Activated CD4-positive, alpha-beta T cell treated with anti-CD3 and anti-CD28 coated beads, Interleukin-2, amount 50 U/mL, for 4 hours (primary cell): ENCODE results near the gene KRT28.
"Not testable (repeated sequence)": the region's sequence is repeated elsewhere in the genome, so short reads cannot be mapped to it uniquely, and the experiment has no call there.

ENCODE experiments used
- DNase-seq, 2 experiments: peaks; one replicate each; pipeline ENCODE4 v3.0.0-alpha.2; 2020

Gene KRT28

DNA sequence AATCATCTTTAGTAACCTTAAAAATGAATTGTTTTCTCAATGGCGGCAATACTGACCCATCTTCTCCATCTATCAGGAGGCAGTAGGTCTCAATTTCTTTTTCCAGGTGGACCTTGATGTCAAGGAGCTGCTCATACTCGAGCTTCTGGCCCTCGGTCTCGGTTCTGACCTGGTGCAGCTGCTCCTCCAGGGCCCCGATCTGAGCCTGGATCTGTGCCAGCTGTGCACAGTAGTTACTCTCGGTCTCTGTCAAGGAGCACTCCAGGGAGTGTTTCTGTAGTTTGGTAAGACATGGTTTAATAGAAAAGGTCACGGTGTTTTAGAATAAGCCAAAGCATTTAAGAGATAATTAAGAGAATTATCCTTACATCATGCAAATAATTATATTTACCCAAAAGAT is 22.3 kb downstream of the KRT28 start:
- no peak for DNase-seq

DNA sequence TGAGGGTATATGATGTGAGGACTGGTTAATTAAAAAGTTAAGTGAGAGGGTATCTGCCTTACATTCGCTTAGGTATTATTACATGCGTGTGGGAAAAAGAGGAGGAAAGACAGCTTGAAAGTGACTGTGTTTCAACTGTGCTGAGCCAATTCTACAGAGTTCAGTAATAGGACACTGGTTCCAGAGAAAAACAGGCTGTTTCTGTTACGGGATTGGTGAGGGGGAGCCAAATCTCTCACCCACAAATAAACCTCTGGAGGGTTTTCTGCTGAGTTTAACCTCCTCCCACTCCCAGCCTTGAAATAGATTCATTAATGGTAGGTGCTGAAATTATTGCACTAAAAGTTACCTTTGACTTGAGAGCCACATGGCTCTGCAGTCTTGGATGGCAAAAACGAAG is 23.8 kb downstream of the KRT28 start:
- DNase-seq = no peak

GRCh38 chr17:40772101-40772500 is 27.7 kb downstream of the KRT28 start, which contains the start of gene KRT26:
KRT26 (minus strand) TSS chr17:40772201; CDS start chr17:40772113, 88 bp downstream.
- DNase-seq = no peak

- no peak for DNase-seq
Measured at GRCh38 chr17:40765657-40766056, 34.1 kb downstream of the KRT28 start.

GRCh38 chr17:40763752-40764151 is 36.0 kb downstream of the KRT28 start:
- no peak for DNase-seq

DNA sequence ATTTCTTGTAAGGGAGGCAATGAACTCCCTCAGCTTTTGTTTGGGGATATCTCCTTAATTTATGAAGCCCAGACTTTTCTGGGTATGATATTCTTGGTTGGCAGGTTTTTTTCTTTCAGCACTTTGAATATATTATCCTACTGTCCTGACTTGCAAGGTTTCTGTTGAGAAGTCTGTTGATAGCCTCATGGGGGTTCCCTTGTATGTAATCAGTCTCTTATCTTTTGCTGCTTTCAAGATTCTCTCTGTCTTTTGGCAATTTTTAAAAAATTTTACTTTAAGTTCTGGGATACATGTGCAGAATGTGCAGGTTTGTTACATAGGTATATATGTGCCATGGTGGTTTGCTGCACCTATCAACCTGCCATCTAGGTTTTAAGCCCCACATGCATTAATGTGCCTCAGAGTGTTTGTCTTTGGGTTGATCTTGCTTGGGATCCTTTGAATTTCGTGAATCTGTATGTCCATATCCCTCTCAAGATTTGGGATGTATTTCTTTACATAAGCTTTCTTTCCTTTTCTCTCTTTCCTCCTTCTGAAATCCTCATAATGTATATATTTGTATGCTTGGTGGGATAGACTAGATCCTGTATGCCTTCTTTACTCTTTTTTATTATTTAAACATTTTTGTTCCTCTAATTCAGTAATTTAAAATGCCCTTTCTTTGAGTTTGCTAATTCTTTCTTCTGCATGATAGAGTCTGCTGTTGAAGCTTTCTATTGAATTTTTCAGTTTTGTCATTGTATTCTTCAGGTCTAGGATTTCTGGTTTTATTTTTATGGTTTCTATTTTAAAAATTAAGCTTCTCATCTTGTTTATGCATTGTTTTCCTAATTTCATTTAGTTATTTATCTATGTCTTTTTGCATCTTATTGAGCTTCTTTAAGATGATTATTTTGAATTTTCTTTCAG is 39.4 kb downstream of the KRT28 start:
- no peak for DNase-seq

DNA sequence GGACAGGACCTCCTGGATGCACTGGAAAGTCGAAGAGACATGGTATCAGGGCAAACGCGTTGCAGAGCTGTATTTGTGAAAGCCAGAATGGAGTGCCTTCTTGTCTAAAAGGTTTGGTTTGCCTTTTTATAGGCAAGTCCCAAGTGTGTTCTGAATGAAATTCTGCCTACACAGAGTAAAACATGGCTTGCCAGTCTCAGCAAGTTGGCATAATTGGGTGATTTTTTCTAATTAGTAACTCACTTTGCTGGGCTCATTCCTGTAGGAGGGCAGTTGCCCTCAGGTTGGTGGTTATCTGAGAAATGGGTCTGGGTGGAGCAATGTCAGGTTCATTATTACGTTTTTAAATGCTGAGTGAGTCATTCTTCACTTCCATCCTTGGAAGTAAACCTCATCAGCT is 44.5 kb downstream of the KRT28 start, which contains the start of gene KRT25:
KRT25 (minus strand) TSS at position 101 of the 400 bp plus-strand sequence; CDS start at position 41, 60 bp downstream.
- no peak for DNase-seq

GRCh38 chr17:40753804-40754203 is 46.0 kb downstream of the KRT28 start:
- DNase-seq = no peak

- no peak for DNase-seq
Measured at GRCh38 chr17:40751065-40751464, 48.7 kb downstream of the KRT28 start.

GRCh38 chr17:40750391-40750790 is 49.4 kb downstream of the KRT28 start:
- no peak for DNase-seq

- DNase-seq = not testable (repeated sequence)
Measured at GRCh38 chr17:40748666-40749065, 51.1 kb downstream of the KRT28 start.
